Amniotic epithelial cell (primary cell): ENCODE measurements around the gene TASOR.
A peak's percentile ranks its signal among the peaks of the same experiment; 100 is the strongest.

Experiments
- DNase-seq: peaks from one replicate; pipeline ENCODE4 v3.0.0-alpha.2; 2010; ENCODE audit warnings: low read depth

TASOR gene

GRCh38 chr3:56682462-56683121 is 473 bp downstream of the TASOR start:
- peak; percentile 74 for DNase-seq

- DNase-seq, result no peak
Measured at GRCh38 chr3:56681984-56682461, 1.0 kb downstream of the TASOR start.

GRCh38 chr3:56680054-56680580 is 2.9 kb downstream of the TASOR start:
- no peak for DNase-seq

- no peak for DNase-seq
Measured at GRCh38 chr3:56677286-56677685, 5.8 kb downstream of the TASOR start.

- peak; percentile 59 for DNase-seq
Measured at GRCh38 chr3:56673781-56674457, 9.1 kb downstream of the TASOR start.

GRCh38 chr3:56667973-56668579 is 15.0 kb downstream of the TASOR start:
- no peak for DNase-seq

- DNase-seq, result no peak
Measured at GRCh38 chr3:56664823-56665222, 18.2 kb downstream of the TASOR start.

- DNase-seq, result peak; percentile 51
Measured at GRCh38 chr3:56655709-56656108, 27.4 kb downstream of the TASOR start.

GRCh38 chr3:56654460-56654859 is 28.6 kb downstream of the TASOR start:
- no peak for DNase-seq

GRCh38 chr3:56645407-56645806 is 37.7 kb downstream of the TASOR start:
- DNase-seq, result no peak

GRCh38 chr3:56633602-56634535 is 49.2 kb downstream of the TASOR start:
- DNase-seq, result no peak
